Measurements from ENCODE around the gene SELPLG.

DNA sequence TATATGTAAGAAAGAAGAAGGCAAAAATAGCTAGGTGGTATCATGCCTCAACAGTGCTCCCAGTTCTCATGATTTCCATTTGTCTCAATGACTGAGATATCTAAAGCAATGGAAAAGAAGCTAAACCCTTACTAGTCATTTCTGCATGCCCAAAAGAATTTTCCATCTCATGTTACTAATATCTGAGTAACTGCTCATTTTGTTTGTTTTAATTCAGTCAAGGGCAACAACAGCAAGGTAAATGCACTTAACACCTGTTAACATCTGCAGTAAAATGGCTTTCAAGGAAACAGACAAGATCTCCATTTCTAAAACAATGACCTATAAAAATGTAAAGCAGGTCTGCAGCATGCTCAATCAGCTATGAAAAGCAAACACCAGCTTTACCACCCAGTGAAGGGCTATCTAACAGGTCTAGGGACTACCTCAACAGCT is 19.4 kb upstream of the SELPLG start:
- TF ChIP-seq POLR2A (IDR thresholded peaks at IDR 0.05; ENCODE audit: low read length), result no peak
- no peak for TF ChIP-seq GATA1 (IDR thresholded peaks at IDR 0.05; ENCODE audit: low read depth, low read length)

Data from erythroblast (primary cell).